Skin epidermis (tissue), 12 donors: ENCODE data around the gene ZNF710.

Experiments
- H3K27ac ChIP-seq, 21 experiments: fragments of 200-600 bp; sonication (generic) in 11 of 21; one replicate each; pipeline ENCODE4 v1.5.0; 2020; ENCODE audit warnings: mild to moderate bottlenecking in 3 of 21, inconsistent platforms in 2 of 21, moderate library complexity in 2 of 21
- H3K4me3 ChIP-seq, 7 experiments: fragments of 200-600 bp; sonication (generic) in 2 of 7; one replicate each; pipeline ENCODE4 v1.5.0; 2020; ENCODE audit warnings: inconsistent platforms in 2 of 7, mild to moderate bottlenecking in 2 of 7, moderate library complexity in 1 of 7

ZNF710 gene

DNA sequence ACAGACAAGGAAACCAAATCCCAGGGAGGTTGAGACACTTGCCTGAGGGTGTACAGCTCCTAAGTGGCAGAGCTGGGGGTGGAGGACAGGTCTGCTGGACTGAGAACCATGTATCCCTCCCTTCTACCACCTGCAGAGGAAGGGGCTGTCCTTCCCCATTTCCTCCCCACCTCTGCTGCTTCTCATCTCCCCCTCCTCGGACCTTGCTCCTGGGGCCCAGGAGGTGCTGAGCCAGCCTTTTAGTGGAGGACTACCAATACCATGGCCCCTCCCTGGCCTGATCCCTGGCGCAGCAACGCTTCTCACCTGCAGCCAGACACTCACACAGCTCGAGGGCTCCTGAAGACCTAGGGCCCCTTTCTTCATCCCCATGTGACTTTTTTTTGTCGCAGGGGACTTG, 50.8 kb downstream of the ZNF710 start:
- Histone ChIP-seq H3K4me3 (no peak overlapping the region), H3K27ac (no peak overlapping the region)

DNA sequence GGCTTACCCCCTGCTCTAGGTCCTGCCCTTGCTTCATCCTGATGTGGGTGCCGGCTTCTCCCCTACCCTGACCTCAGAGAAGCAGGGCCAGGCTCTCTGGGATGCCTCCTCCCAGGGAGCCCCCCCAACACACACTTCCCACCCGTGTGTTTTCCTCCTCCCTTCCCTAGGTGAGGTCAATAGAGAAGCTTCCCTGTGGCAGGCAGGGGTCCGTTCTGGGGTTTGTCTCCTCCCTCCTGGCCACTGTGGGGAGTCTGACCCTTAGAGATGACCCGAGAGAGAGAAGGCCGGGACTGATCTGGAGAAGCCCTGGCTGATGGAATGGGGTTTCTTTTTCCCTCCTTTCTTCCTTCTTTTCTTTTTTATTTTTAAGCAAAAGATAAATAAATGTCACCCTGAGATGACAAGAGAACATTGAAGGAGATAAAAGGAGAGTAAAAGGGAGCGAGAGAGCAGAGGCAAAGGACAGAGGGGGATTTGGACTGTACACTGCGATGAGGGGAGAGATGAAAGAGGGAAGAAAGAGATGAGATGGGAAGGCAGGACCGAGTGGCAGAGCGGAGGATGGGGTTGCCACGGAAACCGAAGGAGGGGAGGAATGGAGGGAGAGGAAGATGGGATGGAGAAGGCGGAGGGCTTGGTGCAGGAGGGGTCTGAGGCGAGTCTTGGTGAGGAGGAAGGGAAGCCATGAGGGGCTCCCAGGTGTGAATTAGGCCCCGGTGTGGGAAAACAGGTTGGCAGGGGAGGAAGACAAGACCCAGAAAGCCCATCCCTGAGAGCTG, 52.8 kb downstream of the ZNF710 start:
- peak overlapping the region in 6 of 21 experiments; percentile 7 to 56 (median 28) for H3K27ac ChIP-seq
- H3K4me3 ChIP-seq = no peak overlapping the region

DNA sequence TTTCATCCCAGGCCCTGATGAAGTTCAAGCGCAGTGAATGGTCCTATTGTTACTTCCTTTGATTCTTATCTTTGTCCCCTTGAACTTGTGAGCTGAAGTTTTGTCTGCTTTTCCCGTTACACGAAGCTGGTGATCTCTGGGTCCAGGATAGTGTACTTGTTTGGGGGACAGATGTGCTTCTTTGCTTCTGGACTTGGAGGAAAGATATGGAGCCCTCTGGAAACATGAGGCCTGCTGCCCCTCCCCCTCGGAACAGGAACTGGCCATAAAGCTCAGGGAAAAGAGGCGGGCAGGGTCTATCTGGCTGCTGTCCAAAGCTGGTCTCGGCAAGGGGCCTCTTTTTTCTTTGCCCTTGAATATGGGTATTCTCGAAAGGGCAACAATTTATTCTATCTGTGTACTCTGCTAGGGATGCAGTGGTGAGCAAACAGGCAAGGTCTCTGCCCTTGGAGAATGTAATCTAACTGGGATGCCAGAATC, 53.5 kb downstream of the ZNF710 start:
- Histone ChIP-seq H3K27ac (peak overlapping the region in 4 of 21 experiments; percentile 16 to 40 (median 22)), H3K4me3 (no peak overlapping the region)

DNA sequence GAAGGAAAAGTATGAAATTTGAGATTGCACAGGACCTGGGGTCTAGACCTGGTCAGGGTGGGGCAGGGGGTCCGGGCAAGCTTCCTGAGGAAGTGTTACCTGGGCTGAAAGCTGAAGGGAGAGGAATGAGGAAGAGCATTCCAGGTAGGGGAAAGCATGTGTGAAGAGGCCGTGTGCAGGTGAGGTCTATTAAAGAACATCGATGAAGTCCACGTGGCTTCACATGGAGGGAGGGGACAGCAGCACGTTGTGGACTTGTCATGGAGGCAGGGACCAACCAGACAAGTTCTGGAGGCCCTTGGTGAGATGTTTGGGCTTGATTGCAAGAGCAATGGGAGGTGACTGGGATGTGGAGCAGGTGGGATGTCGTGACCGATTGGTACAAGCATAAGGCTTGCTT, 54.1 kb downstream of the ZNF710 start:
- peak overlapping the region in 4 of 21 experiments; percentile 10 to 56 (median 22) for H3K27ac ChIP-seq
- H3K4me3 ChIP-seq = no peak overlapping the region

DNA sequence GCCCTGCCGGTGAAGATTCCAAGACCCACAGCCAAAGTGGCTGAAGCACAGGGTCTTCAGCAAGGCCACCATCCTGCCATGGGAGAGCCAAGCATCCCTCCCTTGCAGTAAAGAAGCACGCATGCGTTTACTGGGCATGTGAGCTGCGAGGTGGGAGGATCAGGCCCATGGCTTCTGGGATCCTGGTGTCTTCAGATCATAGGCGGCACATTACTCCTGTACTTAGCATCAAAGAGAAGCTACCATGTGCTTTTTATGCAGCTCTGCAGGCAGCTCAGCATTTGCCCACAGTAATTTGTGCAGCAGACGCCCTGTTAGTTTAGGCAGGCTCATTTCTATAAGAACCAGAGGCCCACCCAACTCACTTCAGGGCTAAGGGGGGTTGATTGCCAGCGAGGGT, 55.4 kb downstream of the ZNF710 start:
- H3K4me3 ChIP-seq = no peak overlapping the region
- H3K27ac ChIP-seq = peak overlapping the region in 9 of 21 experiments; percentile 33 to 91 (median 86)

DNA sequence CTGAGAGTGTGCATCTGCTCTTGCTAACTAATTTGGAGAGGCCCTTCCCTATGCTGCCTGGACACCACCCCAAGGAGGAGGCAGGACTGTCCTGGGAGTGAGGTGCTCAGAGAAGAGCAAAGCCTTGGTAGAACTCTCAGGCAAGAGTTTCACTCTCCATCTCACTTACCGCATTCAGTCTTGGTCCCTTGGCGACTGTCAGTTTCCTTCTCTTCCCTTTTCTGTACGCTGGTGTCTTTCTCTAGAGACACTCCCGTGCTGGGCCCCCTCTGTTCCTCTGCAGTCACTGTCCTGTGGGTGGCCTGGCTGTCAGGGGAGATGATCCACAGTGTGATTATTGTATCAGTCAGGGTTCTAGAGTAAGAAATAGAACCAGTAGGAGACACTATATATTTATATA, 57.2 kb downstream of the ZNF710 start:
- Histone ChIP-seq H3K4me3 (no peak overlapping the region), H3K27ac (peak overlapping the region in 19 of 21 experiments; percentile 7 to 91 (median 86))

DNA sequence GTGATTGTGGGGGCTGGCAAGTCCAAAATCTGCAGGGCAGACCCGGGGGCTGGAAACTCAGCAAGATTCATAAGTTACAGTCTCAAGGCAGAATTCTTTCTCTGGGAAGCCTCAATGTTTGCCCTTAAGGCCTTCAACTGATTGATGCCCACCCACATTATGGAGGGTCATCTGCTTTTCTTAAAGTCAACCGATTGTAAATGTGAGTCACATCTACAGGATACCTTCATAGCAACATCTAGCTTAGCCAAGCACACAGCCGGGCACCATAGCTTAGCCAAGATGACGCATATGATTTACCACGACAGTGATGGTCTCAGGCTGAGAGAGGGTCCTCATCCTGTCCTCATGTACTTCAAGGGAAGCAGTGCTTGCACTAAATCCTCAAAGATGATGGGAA, 57.7 kb downstream of the ZNF710 start:
- Histone ChIP-seq H3K27ac (peak overlapping the region; percentile 34 to 91 (median 85)), H3K4me3 (no peak overlapping the region)

DNA sequence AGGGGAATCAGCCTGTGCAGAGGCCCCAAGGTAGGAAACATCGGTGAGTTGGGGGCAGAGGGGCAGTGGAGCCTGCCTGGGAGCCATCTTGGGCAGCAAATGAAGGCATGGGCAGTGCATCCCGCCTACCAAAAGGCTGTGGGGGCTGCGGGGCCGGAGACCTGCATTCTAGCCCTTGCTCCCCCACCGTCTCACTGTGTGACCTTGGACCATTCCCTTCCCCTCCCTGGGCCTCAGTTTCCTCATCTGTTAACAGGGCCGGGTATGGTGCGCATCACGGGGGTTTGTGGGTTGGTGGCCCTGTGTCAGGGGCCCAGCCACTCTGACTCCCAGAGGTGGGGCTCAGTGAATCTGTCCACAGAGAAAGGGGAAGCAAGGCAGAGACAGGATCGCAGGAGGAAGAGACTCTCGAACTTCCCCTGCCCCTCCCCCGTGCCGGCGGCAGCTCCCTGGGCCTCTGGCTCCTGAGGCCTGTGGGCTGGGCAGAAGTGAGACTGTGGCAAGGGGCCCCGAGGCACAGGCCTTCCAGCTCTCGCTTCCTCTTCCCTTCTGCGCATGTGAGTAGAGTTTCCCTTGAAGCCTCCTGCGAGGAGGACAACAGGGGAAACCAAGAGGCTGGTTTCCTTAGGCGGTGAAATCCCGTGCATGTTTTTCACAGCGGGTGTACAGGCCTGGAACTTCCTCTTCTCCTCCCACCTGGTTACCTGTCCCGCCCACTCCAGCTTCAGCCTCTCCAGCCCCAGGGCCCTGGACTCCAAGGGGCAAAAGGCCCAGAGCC, 58.3 kb downstream of the ZNF710 start:
- peak overlapping the region; percentile 34 to 91 (median 85) for H3K27ac ChIP-seq
- H3K4me3 ChIP-seq = no peak overlapping the region

DNA sequence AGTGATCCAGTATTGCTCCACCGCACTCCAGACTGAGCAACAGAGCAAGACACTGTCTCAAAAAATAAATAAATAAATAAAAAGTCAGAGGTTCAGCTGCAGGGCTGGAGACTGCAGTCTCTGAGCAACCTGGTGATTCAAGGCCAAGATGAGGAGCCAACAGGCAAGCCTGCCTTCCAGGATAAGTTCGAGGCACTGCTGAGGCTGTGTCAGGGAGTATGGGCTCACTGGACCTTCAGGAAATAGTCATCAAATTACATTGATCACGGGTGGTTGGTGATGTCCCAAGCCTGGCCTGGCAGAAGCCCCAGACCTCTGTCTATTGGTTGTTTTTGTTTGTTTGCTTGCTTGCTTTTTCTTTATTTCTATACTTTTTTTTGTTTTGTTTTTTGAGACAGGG, 59.7 kb downstream of the ZNF710 start:
- H3K4me3 ChIP-seq = no peak overlapping the region
- H3K27ac ChIP-seq = peak overlapping the region in 20 of 21 experiments; percentile 6 to 91 (median 84)

DNA sequence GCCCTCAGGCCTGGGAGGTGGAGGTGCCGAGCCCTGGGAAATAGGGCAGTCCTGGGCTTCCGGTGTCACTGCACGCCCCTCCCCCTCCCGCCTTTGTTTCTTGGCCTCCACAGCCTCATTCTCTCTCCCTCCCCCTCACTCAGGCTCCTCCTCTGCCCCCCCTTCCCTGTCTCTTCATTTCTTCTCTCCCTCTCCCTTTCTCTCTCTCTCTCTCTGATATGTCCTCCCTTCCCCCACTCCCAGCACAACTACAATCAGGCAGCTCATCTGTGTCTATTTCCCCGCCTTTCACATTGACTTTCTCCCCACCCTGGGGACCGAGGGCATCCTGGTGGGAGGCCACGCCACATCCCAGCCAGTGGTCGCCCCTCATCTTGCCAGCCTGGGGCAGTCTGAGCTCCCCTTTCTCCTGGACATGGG, 60.9 kb downstream of the ZNF710 start:
- Histone ChIP-seq H3K4me3 (no peak overlapping the region), H3K27ac (peak overlapping the region; percentile 19 to 91 (median 84))

DNA sequence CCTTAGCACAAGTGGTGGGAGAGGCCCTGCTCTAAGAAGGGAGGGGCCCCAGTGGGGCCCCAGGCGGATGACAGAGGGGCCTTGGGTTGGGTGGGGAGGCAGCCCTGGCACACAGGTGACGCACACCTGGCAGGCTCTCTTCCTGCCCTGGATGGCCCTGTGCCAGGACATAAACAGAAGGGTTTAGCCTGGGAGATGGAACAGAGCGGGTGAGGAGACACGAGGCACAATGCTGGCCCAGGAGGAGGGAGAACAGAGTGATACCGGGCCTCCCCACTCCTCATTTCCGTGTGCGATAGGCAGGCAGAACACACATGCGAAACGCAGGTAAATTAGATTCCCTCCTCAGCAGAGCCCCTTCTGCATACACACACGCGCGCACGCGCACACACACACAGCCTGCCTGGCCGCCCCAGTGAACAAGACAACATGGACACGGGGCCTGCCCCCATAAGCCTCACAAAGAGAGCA, 61.4 kb downstream of the ZNF710 start:
- H3K27ac ChIP-seq = peak overlapping the region; percentile 19 to 91 (median 84)
- no peak overlapping the region for H3K4me3 ChIP-seq

DNA sequence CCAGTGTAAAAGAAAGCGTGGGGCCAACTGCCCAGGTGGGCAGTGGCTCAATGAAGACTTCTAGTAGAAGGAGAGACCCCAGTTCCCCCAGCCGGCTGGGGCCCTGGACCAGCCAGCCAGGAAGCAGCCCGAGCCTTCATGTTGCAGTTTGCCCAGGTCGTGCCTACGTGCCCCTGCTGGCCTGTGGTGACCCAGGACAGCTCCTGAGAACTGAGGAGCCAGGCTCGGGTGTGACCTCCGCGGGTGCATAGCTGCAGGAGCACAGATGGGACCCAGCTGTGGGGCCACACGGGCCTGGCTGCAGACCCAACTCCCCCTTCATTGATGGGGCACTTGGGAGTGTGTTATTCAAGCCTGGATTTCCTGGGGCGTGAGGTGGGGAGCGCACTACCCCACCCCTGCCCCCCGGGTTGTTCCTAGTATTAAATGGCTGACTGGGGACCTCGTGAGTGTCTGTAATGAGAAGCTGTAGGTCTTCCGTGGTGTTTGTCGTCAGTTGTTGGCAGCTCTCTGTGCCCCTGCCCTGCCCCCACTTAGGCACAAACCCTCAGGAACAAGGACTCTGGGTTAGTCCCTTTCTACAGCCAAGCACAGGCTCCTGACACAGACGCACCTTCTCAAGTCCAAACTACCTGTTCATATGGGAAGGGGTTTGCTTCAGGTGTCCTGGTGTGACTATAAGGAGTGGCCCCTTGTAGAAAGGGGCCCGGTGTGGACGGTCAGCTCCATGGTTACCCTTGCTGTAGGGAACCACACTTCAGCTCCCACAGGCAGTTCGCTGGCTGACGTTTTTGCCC, 62.0 kb downstream of the ZNF710 start:
- Histone ChIP-seq H3K4me3 (no peak overlapping the region), H3K27ac (peak overlapping the region; percentile 19 to 91 (median 84))

DNA sequence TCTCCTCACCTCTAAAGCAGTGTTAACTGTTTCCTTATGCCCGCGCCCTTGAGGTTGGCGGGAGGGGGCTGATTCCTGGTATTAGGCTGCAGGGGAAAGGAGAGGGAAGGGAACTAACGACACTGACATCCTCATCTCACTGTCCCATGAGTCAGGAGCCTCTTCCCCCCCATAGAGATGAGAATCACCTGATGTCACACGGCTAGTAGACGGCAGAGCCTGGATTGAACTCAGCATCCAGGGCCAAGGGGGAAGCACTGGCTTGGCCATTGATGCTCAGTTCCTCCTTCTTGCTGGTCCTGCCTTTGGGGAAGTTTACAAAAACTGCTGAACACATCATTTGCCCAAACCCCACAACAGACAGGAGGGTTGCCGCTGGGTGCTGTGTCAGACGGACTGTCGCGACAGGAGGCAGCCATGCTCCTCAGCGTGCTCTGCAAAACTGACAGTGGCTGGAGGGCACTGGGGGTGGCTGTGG, 62.7 kb downstream of the ZNF710 start:
- Histone ChIP-seq H3K4me3 (no peak overlapping the region), H3K27ac (peak overlapping the region in 20 of 21 experiments; percentile 39 to 91 (median 84))

DNA sequence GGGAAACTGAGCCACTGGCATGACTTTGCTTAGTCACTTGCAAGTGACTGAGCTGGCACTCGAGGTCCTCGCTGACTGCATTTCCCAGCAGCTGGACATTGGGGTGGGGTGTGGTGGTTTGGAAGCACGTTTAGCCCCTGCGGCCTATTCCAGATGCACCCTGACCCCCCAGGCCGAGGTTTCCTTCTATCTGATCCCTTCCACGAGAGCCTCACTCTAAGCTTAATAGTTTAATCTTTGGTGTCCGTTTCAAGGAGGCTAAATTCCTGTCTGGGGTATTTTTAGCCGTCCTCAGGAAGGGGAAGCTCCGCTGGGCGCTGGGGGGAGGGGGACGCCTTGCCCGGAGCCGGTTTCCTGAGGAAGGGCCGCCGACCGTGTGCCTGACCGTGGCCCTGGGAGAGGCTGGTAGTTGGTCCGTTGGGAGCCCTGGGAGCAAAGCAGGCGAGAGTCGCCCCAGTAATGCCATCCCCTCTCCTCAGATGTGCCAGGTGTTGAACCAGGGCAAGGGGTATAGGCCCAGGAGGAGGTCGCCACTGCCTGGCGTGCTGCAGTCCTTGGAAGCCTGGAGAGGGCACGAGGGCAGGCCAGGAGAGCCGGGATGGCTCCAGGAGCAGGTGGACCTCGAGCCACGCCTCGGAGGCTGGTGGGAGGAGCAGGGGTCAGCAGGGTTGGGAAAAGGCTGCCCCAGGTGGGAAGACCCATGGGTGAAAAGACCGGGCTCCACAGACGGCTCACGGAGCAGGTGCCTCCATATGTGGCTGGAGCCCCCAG, 64.0 kb downstream of the ZNF710 start:
- peak overlapping the region in 19 of 21 experiments; percentile 70 to 91 (median 84) for H3K27ac ChIP-seq
- H3K4me3 ChIP-seq = no peak overlapping the region

DNA sequence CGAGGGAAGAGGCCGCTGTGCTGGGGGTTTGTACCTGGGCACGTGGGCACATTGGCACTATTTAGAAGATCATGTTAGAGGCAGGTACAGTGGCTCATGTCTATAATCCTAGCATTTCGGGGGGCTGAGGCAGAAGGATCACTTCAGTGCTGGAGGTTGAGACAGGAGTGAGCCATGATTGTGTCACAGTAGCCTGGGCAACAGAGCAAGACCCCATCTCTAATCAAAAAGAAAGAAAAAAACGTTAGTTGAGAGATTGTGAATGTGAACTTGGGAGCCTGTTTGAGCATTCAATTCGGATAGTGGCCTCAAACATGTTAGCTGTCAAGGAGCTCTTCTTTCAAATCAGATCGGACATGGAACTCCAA, 64.5 kb downstream of the ZNF710 start:
- Histone ChIP-seq H3K27ac (peak overlapping the region in 19 of 21 experiments; percentile 70 to 91 (median 84)), H3K4me3 (no peak overlapping the region)

DNA sequence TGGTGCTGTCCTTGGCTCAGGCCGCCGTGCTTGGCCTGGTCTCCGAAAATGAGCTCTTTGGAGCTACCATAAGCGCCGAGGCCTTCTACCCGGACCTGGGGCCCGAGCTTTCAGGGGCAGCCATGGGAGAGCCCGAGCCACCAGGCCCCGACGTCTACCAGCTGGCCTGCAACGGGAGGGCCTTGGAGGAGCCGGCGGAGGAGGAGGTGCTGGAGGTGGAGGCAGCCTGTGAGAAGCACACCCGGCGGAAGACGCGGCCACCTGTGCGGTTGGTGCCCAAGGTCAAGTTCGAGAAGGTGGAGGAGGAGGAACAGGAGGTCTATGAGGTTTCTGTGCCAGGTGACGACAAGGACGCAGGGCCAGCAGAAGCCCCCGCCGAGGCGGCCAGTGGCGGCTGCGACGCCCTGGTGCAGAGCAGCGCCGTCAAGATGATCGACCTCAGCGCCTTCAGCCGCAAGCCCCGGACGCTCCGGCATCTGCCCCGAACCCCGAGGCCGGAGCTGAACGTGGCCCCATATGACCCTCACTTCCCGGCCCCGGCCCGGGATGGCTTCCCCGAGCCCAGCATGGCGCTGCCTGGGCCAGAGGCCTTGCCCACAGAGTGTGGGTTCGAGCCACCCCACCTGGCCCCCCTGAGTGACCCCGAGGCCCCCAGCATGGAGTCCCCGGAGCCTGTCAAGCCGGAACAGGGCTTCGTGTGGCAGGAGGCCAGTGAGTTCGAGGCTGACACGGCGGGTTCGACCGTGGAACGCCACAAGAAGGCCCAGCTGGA, 66.2 kb downstream of the ZNF710 start:
- no peak overlapping the region for H3K4me3 ChIP-seq
- peak overlapping the region in 12 of 21 experiments; percentile 1 to 91 (median 27) for H3K27ac ChIP-seq

DNA sequence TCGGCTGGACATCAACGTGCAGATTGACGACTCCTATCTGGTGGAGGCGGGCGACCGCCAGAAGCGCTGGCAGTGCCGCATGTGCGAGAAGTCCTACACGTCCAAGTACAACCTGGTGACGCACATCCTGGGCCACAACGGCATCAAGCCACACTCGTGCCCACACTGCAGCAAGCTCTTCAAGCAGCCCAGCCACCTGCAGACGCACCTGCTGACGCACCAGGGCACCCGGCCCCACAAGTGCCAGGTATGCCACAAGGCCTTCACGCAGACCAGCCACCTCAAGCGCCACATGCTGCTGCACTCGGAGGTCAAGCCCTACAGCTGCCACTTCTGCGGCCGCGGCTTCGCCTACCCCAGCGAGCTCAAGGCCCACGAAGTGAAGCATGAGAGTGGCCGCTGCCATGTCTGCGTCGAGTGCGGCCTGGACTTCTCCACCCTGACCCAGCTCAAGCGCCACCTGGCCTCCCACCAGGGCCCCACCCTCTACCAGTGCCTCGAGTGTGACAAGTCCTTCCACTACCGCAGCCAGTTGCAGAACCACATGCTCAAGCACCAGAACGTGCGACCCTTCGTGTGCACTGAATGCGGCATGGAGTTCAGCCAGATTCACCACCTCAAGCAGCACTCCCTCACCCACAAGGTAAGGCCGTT, 67.0 kb downstream of the ZNF710 start:
- Histone ChIP-seq H3K27ac (peak overlapping the region in 6 of 21 experiments; percentile 1 to 75 (median 25)), H3K4me3 (no peak overlapping the region)
